Measurements from ENCODE around the gene OR2AE1. TPM values are rescaled to one million over a fixed set of nuclear protein-coding genes. Genes with fewer than 3 reads are reported as not detected.

Gene OR2AE1
- polyA plus RNA-seq, 4 donors: not detected

Other genes with a start within 250 kb of the OR2AE1 start
- gene CYP3A5, start 197.0 kb downstream of the OR2AE1 start, polyA plus RNA-seq (ENCODE audit: insufficient read length in 4 of 4): 1 to 10 TPM; 1.6 to 3.0 (median 1.8) TPM
- 10 to 100 TPM in 1 of 4 donors, 1 to 10 TPM in 1, under 1 TPM in 2; 0.42 to 14.2 (median 1.1) TPM for gene CYP3A7, start 141.8 kb downstream of the OR2AE1 start, polyA plus RNA-seq (ENCODE audit: insufficient read length in 4 of 4)
- under 1 TPM; 0.11 to 0.26 (median 0.16) TPM for gene CYP3A4, start 92.8 kb downstream of the OR2AE1 start, polyA plus RNA-seq (ENCODE audit: insufficient read length in 4 of 4)
- gene CYP3A43, start 49.0 kb downstream of the OR2AE1 start, polyA plus RNA-seq (ENCODE audit: insufficient read length in 4 of 4): under 1 TPM; 0.15 to 0.79 (median 0.33) TPM
- 10 to 100 TPM; 28.8 to 39.6 (median 35.8) TPM for gene TRIM4, start 42.5 kb upstream of the OR2AE1 start, polyA plus RNA-seq (ENCODE audit: insufficient read length in 4 of 4)
- gene GJC3, start 52.6 kb upstream of the OR2AE1 start, polyA plus RNA-seq (ENCODE audit: insufficient read length in 4 of 4): 1 to 10 TPM in 3 of 4 donors, under 1 TPM in 1; 0.87 to 1.5 (median 1.2) TPM
- 10 to 100 TPM in 3 of 4 donors, 1 to 10 TPM in 1; 2.5 to 62.9 (median 43.6) TPM for gene AZGP1, start 99.0 kb upstream of the OR2AE1 start, polyA plus RNA-seq (ENCODE audit: insufficient read length in 4 of 4)
- 10 to 100 TPM; 47.5 to 62.2 (median 58.1) TPM for gene ZKSCAN1, start 138.6 kb upstream of the OR2AE1 start, polyA plus RNA-seq (ENCODE audit: insufficient read length in 4 of 4)
- 10 to 100 TPM; 18.1 to 22.8 (median 20.9) TPM for gene ZSCAN21, start 172.7 kb upstream of the OR2AE1 start, polyA plus RNA-seq (ENCODE audit: insufficient read length in 4 of 4)
- gene ZNF3, start 204.7 kb upstream of the OR2AE1 start, polyA plus RNA-seq (ENCODE audit: insufficient read length in 4 of 4): 10 to 100 TPM; 35.6 to 57.3 (median 54.5) TPM
- 100 to 1,000 TPM; 103 to 137 (median 126) TPM for gene COPS6, start 211.9 kb upstream of the OR2AE1 start, polyA plus RNA-seq (ENCODE audit: insufficient read length in 4 of 4)
- gene MCM7, start 224.4 kb upstream of the OR2AE1 start, polyA plus RNA-seq (ENCODE audit: insufficient read length in 4 of 4): 100 to 1,000 TPM in 3 of 4 donors, 10 to 100 TPM in 1; 94.6 to 165 (median 144) TPM
- 10 to 100 TPM; 26.1 to 39.2 (median 29.8) TPM for gene AP4M1, start 224.6 kb upstream of the OR2AE1 start, polyA plus RNA-seq (ENCODE audit: insufficient read length in 4 of 4)
- 10 to 100 TPM; 46.3 to 69.7 (median 59.6) TPM for gene TAF6, start 242.3 kb upstream of the OR2AE1 start, polyA plus RNA-seq (ENCODE audit: insufficient read length in 4 of 4)
- gene CNPY4, start 242.6 kb upstream of the OR2AE1 start, polyA plus RNA-seq (ENCODE audit: insufficient read length in 4 of 4): 10 to 100 TPM; 40.7 to 90.5 (median 45.0) TPM
- 1 to 10 TPM in 3 of 4 donors, under 1 TPM in 1; 0.99 to 2.3 (median 1.6) TPM for gene MBLAC1, start 249.9 kb upstream of the OR2AE1 start, polyA plus RNA-seq (ENCODE audit: insufficient read length in 4 of 4)

All from left renal pelvis (tissue), 4 donors.